Upper lobe of left lung (tissue), 4 donors: ENCODE measurements around the gene FMOD.

ENCODE experiments used
- POLR2A ChIP-seq, 4 donors: fragments of 450-650 bp; IDR thresholded peaks; one replicate each; pipeline ENCODE4 v1.5.1; 2016 to 2017; ENCODE audit warnings: antibody characterized with exemption in 4 of 4, mild to moderate bottlenecking in 2 of 4
- TF ChIP-seq, protein P1 (sequence below), 6 experiments: fragments of 450-650 bp in 4 of 6; fragments of 200-600 bp in 2 of 6; sonication (generic) in 2 of 6; IDR thresholded peaks; one replicate each; pipeline ENCODE4 v1.5.1; 2016 to 2019; ENCODE audit warnings: antibody characterized with exemption in 6 of 6

DNA sequence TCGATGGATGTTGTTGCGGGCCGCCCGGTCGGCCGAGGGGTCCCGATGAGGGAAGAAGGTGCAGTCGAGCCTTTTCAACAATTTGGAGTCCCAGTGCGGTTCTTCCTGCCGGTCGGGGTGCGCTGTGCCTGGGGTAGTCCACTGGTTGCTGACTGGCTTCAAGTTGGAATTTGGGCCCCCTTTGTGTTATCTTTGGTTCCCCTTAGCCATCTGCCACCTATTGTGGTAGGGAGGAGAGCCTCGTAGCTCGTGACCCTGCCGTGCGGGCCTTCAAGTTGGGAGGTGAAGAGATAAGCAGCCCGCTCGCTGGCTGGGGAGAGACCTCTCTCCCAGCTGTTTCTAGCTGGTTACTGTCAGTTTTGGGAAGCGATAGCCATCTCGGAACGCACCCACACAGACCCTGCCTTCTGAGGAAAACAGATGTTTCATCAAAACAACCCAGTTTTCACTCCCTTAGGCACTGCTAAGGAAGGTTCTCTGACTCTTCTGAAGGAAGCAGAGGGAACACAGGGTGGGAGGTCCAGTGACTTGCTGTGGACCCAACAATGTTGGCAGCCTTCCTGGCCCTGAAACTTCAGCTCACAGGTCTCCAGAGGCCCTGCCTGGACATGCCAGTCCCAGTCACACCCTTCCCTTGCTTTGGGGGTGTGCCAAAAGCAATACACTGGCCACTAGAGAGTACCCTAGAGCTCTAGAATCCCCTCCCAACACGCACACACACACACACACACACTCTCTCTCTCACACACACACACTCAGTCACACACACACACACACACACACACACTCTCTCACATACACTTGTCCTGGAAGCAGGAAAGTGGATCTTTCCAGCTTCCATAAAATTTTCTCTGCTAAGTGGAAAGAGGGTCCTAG lies 44.6 kb downstream of the FMOD start:
- TF ChIP-seq, protein P1, sequence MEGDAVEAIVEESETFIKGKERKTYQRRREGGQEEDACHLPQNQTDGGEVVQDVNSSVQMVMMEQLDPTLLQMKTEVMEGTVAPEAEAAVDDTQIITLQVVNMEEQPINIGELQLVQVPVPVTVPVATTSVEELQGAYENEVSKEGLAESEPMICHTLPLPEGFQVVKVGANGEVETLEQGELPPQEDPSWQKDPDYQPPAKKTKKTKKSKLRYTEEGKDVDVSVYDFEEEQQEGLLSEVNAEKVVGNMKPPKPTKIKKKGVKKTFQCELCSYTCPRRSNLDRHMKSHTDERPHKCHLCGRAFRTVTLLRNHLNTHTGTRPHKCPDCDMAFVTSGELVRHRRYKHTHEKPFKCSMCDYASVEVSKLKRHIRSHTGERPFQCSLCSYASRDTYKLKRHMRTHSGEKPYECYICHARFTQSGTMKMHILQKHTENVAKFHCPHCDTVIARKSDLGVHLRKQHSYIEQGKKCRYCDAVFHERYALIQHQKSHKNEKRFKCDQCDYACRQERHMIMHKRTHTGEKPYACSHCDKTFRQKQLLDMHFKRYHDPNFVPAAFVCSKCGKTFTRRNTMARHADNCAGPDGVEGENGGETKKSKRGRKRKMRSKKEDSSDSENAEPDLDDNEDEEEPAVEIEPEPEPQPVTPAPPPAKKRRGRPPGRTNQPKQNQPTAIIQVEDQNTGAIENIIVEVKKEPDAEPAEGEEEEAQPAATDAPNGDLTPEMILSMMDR (IDR thresholded peaks at IDR 0.05), result peak in 4 of 6 experiments; percentile 15 to 50 (median 24)
- peak in 3 of 4 donors; percentile 54 to 83 (median 63) for TF ChIP-seq POLR2A (IDR thresholded peaks at IDR 0.05)
